ENCODE measurements around the gene RPP30. TPM values are rescaled to one million over a fixed set of nuclear protein-coding genes. Genes with fewer than 3 reads are reported as not detected.

The RPP30 gene
- total RNA-seq, 2 experiments from 2014 or later, result 55.8 to 56.8 TPM

GRCh38 chr10:90917238-90917967, 45.6 kb downstream of the RPP30 start:
- ChIA-PET POLR2A (no interaction called here), CTCF (interaction anchor here (0.8 to 1.9 kb wide), 7 partner anchors 8 to 367 kb away, joined by 3 to 5 read pairs (median 3); no protein-coding TSS in a partner anchor)
- no peak overlapping the region for H3K27ac Mint-ChIP-seq
- no peaks in the 10 kb centered on the region for H3K9me3 Mint-ChIP-seq
- H3K4me1 Mint-ChIP-seq (ENCODE audit: low read depth), result no peaks in the 10 kb centered on the region
- intact Hi-C loops (cut with micrococcal nuclease), result no loop called here
- no peaks in the 10 kb centered on the region for H3K36me3 Mint-ChIP-seq (ENCODE audit: low read depth)
- H3K27me3 Mint-ChIP-seq, result peaks cover 3% of the 10 kb centered on the region
- ATAC-seq, result no peak
- DNase-seq, result no peak
- H3K4me3 Mint-ChIP-seq, result no peak overlapping the region
- no peak for TF ChIP-seq CTCF (IDR thresholded peaks at IDR 0.05)

- POLR2A ChIA-PET, result no interaction called here
- H3K4me3 Mint-ChIP-seq, result no peak overlapping the region
- H3K27me3 Mint-ChIP-seq, result peaks cover 3% of the 10 kb centered on the region
- intact Hi-C loops (cut with micrococcal nuclease), result no loop called here
- ATAC-seq (no peak), DNase-seq (no peak)
- CTCF ChIA-PET, result interaction anchor here (1.1 to 1.9 kb wide), 5 partner anchors 9 to 333 kb away, joined by 3 to 5 read pairs (median 4); no protein-coding TSS in a partner anchor
- H3K27ac Mint-ChIP-seq, result no peak overlapping the region
- no peaks in the 10 kb centered on the region for H3K36me3 Mint-ChIP-seq (ENCODE audit: low read depth)
- no peaks in the 10 kb centered on the region for H3K4me1 Mint-ChIP-seq (ENCODE audit: low read depth)
- no peak for TF ChIP-seq CTCF (IDR thresholded peaks at IDR 0.05)
- no peaks in the 10 kb centered on the region for H3K9me3 Mint-ChIP-seq
Observed at GRCh38 chr10:90917968-90918318, 46.2 kb downstream of the RPP30 start.

GRCh38 chr10:90919683-90920574, 48.2 kb downstream of the RPP30 start:
- no peaks in the 10 kb centered on the region for H3K4me1 Mint-ChIP-seq (ENCODE audit: low read depth)
- DNase-seq (no peak), ATAC-seq (no peak)
- no peaks in the 10 kb centered on the region for H3K36me3 Mint-ChIP-seq (ENCODE audit: low read depth)
- H3K27me3 Mint-ChIP-seq, result peaks cover 3% of the 10 kb centered on the region
- intact Hi-C loops (cut with micrococcal nuclease), result no loop called here
- ChIA-PET CTCF (interaction anchor here (0.6 to 1.6 kb wide), 6 partner anchors 10 to 506 kb away, joined by 3 to 7 read pairs (median 3); no protein-coding TSS in a partner anchor), POLR2A (interaction anchor here (1.2 kb wide), 1 partner anchor 242 kb away, joined by 3 read pairs; no protein-coding TSS in a partner anchor)
- H3K4me3 Mint-ChIP-seq, result no peak overlapping the region
- H3K9me3 Mint-ChIP-seq, result no peaks in the 10 kb centered on the region
- H3K27ac Mint-ChIP-seq, result no peak overlapping the region
- TF ChIP-seq CTCF (IDR thresholded peaks at IDR 0.05), result no peak

- Mint-ChIP-seq H3K27me3 (peaks cover 3% of the 10 kb centered on the region), H3K4me3 (no peak within 1 kb of the TSS), H3K4me1 (ENCODE audit: low read depth) (no peaks in the 10 kb centered on the region), H3K9me3 (no peaks in the 10 kb centered on the region), H3K36me3 (ENCODE audit: low read depth) (no peaks in the 10 kb centered on the region), H3K27ac (no peak within 1 kb of the TSS)
- no peak for TF ChIP-seq CTCF (IDR thresholded peaks at IDR 0.05)
- no peak for DNase-seq
- ATAC-seq, result no peak
- CTCF ChIA-PET, result interaction anchor here (0.7 to 1.5 kb wide), 2 partner anchors 24 to 156 kb away, joined by 3 read pairs; no protein-coding TSS in a partner anchor
- intact Hi-C loops (cut with micrococcal nuclease), result no loop called here
- POLR2A ChIA-PET, result no interaction called here
Observed at GRCh38 chr10:90920986-90921666, 49.4 kb downstream of the RPP30 start, which contains the start of gene ANKRD1. ANKRD1 (minus strand) TSS chr10:90921087; CDS start chr10:90921027, 60 bp downstream.

All from activated CD8-positive, alpha-beta T cell treated with anti-CD3 and anti-CD28 coated beads for 36 hours (primary cell).